Parietal lobe (tissue), 1 donor: Measurements from ENCODE around the gene SMIM8. TPM values are rescaled to one million over a fixed set of nuclear protein-coding genes. Genes with fewer than 3 reads are reported as not detected.

Source experiments
- total RNA-seq: library from RNA; depleted of rRNA; stranded (reverse); fragments of >200 nt; gene quantifications from one replicate; pipeline ENCODE4 v1.2.3, GENCODE V29; 2014

The SMIM8 gene, protein sequence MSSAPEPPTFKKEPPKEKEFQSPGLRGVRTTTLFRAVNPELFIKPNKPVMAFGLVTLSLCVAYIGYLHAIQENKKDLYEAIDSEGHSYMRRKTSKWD
- 54.1 TPM for total RNA-seq

DNA sequence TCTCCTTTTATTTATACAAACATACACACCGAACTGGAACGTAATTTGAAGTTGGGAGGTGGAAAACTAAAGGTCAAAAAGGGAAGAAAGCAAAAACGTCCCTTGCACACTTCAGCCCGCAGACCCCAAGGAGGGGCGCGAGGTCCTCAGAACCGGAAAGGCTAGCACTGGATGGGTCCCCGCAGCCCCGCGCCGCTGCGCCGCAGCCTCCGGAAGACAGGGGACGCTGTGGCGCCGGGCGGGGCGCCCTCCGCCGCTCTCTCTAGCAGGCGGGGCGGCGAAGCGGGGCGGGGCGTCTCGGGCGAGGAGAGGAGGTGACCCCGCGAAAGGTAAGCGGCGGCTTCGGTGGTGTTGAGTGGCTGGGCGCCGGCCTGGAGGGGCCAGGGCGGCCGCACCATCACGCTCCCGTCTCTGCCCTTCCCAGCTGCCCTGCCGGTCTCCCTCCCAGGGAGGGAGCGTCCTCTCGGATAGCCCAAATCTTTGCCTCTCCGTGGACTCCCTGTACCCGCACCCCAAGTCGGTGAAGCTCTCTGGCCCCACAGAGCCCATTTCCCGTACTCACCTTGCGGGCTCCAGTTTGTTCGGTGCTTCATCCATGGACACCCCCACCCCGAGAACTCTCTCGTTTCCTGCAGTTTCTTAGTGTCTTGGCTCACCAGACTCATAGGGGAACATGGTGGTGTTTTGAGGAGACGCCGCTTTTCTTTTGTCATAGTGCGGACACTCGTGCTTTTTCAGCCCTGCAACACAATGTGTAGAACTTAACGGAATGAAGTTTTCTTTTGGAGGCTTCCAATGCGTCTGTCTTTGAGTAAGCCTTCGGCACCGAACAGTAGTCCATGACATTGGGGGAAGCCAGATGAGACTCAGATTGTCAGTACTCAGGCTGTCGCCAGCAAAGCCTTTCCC lies at the start of gene SMIM8:
Gene SMIM8, plus strand, starts transcription at position 285 of the 909 bp plus-strand sequence. CDS start 14,444 bp downstream, outside the sequence.

DNA sequence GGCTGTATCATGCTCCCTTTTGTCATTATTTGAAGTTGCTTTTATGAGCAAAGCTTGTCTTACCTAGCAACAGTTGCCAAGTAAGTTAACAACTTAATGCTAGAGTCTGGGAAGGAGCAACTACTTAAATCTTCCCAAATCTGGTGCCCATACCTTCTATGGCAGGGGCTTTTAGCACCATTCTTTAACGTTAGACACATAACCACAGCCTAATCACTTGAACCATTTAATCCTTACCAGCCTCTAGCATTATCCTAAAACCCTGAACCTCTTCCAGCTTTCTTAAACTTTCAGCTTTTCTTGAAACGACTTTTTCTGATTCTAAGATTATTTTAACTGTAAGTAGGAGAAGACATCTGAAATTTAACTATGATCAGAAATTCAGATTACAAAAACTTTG lies 22.3 kb downstream of the SMIM8 start, which contains the start of gene C6orf163:
Gene C6orf163, plus strand, starts transcription at position 83 of the 400 bp plus-strand sequence. Its CDS starts 287 bp downstream, at position 370.

Other genes starting within 250 kb of the SMIM8 start
- gene CGA, start 227.5 kb upstream of the SMIM8 start, total RNA-seq = not detected
- gene ZNF292, start 167.0 kb upstream of the SMIM8 start, total RNA-seq = 258 TPM
- not detected for gene GJB7, start 6.7 kb downstream of the SMIM8 start, total RNA-seq
- gene C6orf163, start 22.2 kb downstream of the SMIM8 start, total RNA-seq = 23.5 TPM
- gene CFAP206, start 85.4 kb downstream of the SMIM8 start, total RNA-seq = 3.1 TPM
- gene SLC35A1, start 150.4 kb downstream of the SMIM8 start, total RNA-seq = 21.9 TPM